Cardiac septum (tissue), 1 donor: ENCODE results near the gene CACNB2. TPM values are rescaled to one million over a fixed set of nuclear protein-coding genes. Genes with fewer than 3 reads are reported as not detected.

Experiments
- DNase-seq: peaks from one replicate; pipeline ENCODE4 v3.0.0-alpha.2; 2020; ENCODE audit warnings: low spot score
- intact Hi-C: fragments of 100-400 bp; cut with DNase I; formaldehyde crosslinking; loops from one replicate; pipeline ENCODE4 v1.14.0; 2022
- total RNA-seq: library from RNA; stranded (reverse); fragmentation: NEBNext Ultra II Directional; extraction: Animal tissue kit (Norgen Biotek cat#: 25700); gene quantifications from one replicate; pipeline ENCODE4 v1.2.1, GENCODE V29; 2021
- donor health status: DM: no; HTN: no; CAD: no.

CACNB2 gene
- total RNA-seq, 1 donor from 2014 or later, result 20.6 TPM

GRCh38 chr10:18261063-18261610, 120.9 kb downstream of the CACNB2 start:
- intact Hi-C loops, result no loop called here
- DNase-seq, result no peak

- DNase-seq, result no peak
- intact Hi-C loops, result no loop called here
These were observed 121.6 kb downstream of the CACNB2 start for GRCh38 chr10:18261768-18262231.

- intact Hi-C loops, result no loop called here
- no peak for DNase-seq
These were observed 124.3 kb downstream of the CACNB2 start for GRCh38 chr10:18264466-18265050.

GRCh38 chr10:18268005-18268404, 127.8 kb downstream of the CACNB2 start:
- DNase-seq, result no peak
- intact Hi-C loops, result no loop called here

GRCh38 chr10:18271491-18271890, 131.3 kb downstream of the CACNB2 start:
- intact Hi-C loops, result no loop called here
- no peak for DNase-seq

- DNase-seq, result no peak
- intact Hi-C loops, result no loop called here
These were observed 132.8 kb downstream of the CACNB2 start for GRCh38 chr10:18273039-18273438.

GRCh38 chr10:18278181-18278580, 138.0 kb downstream of the CACNB2 start:
- DNase-seq, result no peak
- intact Hi-C loops, result no loop called here

GRCh38 chr10:18279173-18279572, 138.9 kb downstream of the CACNB2 start:
- DNase-seq, result no peak
- intact Hi-C loops, result no loop called here

- intact Hi-C loops, result no loop called here
- DNase-seq, result no peak
These were observed 141.9 kb downstream of the CACNB2 start for GRCh38 chr10:18282094-18282493.

GRCh38 chr10:18290651-18291313, 150.6 kb downstream of the CACNB2 start:
- DNase-seq, result no peak
- intact Hi-C loops, result no loop called here

- no peak for DNase-seq
- intact Hi-C loops, result no loop called here
These were observed 153.6 kb downstream of the CACNB2 start for GRCh38 chr10:18293536-18294510.

- no peak for DNase-seq
These were observed 154.4 kb downstream of the CACNB2 start for GRCh38 chr10:18294633-18295032.

GRCh38 chr10:18297659-18298058, 157.4 kb downstream of the CACNB2 start:
- no peak for DNase-seq
- intact Hi-C loops, result no loop called here

More at GRCh38 chr10:18294633-18295032, 154.4 kb downstream of the CACNB2 start:
- intact Hi-C loops, result no loop called here

GRCh38 chr10:18298256-18298655, 158.0 kb downstream of the CACNB2 start:
- DNase-seq, result no peak
- intact Hi-C loops, result no loop called here

GRCh38 chr10:18303851-18304801, 163.9 kb downstream of the CACNB2 start:
- intact Hi-C loops, result no loop called here
- no peak for DNase-seq

- intact Hi-C loops, result loop anchor here (5.0 kb wide), 1 partner anchor 394 kb away; no protein-coding TSS in a partner anchor
- DNase-seq, result no peak
These were observed 165.8 kb downstream of the CACNB2 start for GRCh38 chr10:18306031-18306430.

GRCh38 chr10:18308600-18308999, 168.4 kb downstream of the CACNB2 start:
- intact Hi-C loops, result loop anchor here (5.0 kb wide), 1 partner anchor 396 kb away; no protein-coding TSS in a partner anchor
- DNase-seq, result no peak

- intact Hi-C loops, result loop anchor here (5.0 kb wide), 3 partner anchors 93 to 463 kb away; no protein-coding TSS in a partner anchor
- no peak for DNase-seq
These were observed 170.5 kb downstream of the CACNB2 start for GRCh38 chr10:18310761-18311160.
